Activated CD4-positive, alpha-beta T cell treated with anti-CD3 and anti-CD28 coated beads, Interleukin-2, Interleukin-6, amounts not matched to agents 100 ng/mL and 50 ng/mL, durations not matched to agents 16 hours and 8 hours (primary cell): ENCODE data around the gene ZBTB20.

Experiments used
- DNase-seq: peaks from one replicate; pipeline ENCODE4 v3.0.0-alpha.2; 2020

The ZBTB20 gene

GRCh38 chr3:114452256-114452655 lies 694.8 kb downstream of the ZBTB20 start:
- no peak for DNase-seq

- DNase-seq: no peak
Observed at GRCh38 chr3:114451561-114452018, 695.5 kb downstream of the ZBTB20 start.

DNA sequence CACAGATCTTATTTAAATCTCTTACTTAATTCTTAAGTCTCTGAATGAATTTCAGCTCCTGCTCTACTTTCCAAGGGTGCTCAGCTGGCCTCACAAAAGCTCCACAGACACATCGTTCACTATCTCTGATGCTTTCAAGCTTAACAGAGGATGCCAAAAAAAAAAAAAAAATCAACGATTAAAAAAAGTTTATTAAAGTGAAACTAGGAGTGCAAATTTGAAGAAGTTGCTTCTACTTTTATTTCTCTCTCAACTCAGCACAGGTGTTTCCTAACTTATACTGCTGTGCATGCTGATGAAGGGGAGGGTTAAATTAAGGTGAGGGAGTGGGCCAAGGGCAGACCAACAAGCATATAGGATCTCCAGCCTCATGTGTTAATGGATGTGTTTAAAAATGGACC lies 696.0 kb downstream of the ZBTB20 start:
- no peak for DNase-seq

DNA sequence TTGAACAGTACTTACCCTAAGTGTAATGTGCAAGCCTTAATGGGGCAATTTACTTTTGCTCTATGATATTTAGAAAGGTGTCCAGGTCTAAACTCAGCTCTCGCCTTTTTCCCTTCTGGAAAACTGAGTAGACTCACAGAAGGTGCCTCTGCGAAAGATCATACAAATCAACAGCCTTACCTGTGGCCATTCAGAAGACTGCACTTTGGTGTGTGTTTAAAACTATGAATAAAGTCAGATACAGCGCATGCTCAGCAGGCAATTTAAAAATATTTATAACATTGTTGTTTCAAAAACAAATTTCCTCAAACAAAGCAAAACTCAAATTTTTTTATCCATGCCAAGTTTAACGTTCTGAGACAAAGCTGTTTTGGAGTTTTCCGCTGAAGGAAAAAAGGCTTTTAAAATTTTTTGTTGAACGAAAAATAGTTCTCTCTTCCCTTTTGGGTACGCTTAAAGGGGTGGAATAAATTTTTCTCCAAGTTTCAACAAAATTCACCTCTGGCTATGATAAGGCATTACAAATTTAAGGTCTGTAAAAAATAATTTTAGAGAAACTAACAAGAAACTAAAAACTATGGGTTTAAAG lies 697.0 kb downstream of the ZBTB20 start:
- DNase-seq: no peak

DNA sequence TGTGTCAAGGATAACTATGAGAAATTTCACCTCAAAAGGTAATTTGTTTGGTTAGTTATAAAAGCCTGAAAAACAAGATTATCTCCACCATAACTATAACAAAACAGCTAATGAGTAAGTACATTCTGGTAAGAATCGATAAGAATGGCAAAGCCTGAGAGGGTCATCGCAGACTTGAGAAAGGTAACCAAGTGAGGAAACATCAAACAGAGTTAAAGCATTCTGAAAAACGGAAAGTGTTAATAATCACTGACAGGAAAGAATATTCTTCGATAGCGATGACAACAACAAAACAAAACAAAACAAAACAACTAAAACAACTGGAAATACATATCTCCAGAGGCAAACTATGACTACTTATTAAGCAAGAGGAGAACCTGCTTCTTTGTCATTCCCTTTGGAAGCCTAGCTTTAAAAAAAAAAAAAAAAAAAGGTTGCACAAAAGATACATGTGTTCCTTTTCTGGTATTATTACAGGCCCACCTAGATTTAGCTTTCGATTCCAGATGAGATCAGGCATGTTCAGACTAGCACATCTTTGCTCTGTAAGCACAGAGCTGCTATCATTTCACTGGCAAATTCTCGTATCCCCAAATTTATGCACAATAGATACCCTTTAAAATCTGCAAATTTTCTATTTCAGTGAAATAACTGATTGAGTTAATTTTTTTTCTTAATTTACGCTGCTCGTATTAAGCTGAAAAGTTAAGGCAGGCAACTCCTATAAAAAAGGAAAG lies 697.6 kb downstream of the ZBTB20 start:
- DNase-seq: no peak

DNA sequence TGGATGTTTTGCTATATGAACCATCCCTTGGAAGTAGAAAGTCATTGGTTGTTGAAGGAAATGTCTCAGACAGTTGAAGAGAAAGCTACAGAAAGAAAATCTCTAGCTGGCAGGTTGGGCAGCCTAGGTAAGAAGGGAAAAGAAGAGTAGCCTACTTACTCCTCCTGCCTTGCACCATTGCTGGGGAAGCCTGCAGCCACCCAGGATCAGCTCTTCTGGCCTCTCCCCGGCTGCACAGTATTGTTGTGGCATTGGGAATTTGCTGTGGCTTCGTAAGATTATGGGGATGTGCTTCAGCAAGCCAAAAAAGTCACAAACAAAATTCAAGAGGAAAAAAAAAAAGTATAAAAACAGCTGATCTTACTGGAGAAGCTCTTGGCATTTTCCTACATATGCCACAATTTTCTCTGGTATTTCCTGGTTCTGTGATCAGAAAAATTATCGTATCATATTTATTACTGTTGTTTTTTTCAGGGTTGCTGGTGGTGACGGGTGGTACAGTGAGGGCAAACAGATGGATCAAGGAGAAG lies 699.1 kb downstream of the ZBTB20 start:
- no peak for DNase-seq

DNA sequence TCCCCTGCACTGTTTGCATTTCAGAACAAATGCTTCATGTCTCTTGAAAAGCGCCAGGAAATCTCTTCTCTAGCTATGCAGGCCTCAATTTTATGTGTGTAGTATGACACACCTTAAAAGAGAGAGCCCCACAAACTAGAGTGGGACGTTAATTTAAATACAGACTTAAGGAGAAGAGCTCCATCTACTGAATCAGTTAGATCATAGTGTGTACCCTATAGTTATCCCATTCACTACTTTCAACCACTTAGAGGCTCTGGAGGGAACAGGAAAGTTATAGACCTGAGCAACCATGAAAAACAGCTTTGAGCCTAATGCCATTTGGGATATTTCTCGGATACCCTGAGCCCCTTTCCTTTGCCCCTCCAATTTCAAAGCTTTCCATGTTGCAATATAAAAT lies 699.5 kb downstream of the ZBTB20 start:
- no peak for DNase-seq

GRCh38 chr3:114446600-114446999 lies 700.5 kb downstream of the ZBTB20 start:
- no peak for DNase-seq

- DNase-seq: no peak
Observed at GRCh38 chr3:114445233-114445632, 701.9 kb downstream of the ZBTB20 start.

DNA sequence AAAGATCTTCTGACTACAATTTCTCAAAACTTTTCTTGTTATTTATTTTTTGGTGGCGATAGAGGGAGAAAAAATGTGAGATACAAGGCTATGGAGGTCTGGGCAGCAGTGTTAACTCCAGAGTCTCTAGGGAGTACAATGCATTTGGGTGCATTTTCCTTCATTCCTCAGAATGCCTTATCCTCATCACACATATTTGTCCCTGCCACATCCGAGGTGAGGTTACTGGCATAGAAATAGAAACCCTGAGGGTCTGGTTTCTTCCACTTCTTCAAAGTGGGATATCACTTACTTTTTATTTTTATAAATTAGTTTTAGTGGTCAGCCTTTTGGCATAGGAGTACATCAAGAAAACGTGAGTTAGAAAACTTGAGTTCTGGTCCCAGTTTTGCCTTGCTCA lies 702.9 kb downstream of the ZBTB20 start:
- no peak for DNase-seq

GRCh38 chr3:114442246-114442645 lies 704.8 kb downstream of the ZBTB20 start:
- DNase-seq: no peak

DNA sequence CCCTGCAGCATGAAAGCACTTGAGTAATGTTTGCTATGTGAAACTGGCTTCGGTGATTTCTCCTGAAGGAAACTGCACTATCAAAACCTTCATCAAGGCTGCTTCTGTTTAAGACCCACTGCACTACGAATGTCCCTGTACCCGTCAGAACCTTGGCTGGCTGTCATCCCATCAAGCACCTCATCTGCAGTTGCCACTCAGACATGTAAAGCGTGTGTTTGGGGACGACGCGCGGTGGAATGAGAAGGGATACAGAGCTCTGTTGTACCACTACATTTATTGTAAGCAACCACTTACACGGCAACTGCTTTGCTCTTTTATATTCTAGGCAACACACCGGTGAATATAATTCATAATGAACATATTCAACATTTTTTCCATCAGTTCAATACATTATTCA lies 705.7 kb downstream of the ZBTB20 start:
- no peak for DNase-seq

GRCh38 chr3:114440700-114441099 lies 706.4 kb downstream of the ZBTB20 start:
- DNase-seq: no peak

- DNase-seq: no peak
Observed at GRCh38 chr3:114439284-114439683, 707.8 kb downstream of the ZBTB20 start.

GRCh38 chr3:114437897-114438296 lies 709.2 kb downstream of the ZBTB20 start:
- DNase-seq: no peak

- DNase-seq: no peak
Observed at GRCh38 chr3:114436182-114436581, 710.9 kb downstream of the ZBTB20 start.

DNA sequence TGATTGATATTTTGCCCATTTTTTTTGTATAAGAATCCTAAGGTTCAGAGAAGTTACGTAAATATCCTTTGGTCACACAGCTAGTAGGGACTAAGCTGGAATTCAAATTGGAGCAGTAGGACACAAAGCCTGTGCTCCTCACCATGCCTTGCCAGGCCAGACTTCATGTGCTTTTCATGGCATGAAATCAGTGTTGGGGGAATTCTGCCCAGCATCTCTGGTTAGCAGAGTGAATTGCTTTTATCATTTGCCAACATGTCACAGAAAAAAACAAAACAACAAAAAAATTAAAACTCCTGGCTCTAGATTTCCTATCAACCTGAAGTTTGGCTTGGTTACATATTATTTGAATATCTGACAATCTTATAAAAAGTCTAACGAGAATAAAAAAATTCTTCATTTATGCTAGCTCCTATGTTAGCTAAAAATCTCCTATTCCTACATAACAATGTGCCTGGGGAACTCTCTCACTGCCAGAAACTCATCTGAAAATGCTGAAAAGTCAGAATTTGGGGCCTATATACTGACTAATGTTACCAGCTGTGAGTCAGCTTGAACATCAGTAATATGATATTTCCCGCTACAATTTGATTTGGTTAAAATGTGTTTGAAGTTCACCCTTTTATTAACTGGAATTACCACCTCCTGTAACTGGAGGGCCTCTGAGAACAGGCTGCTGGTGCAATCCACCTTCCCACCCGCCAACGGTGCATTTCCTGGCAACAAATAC lies 711.5 kb downstream of the ZBTB20 start:
- DNase-seq: no peak

DNA sequence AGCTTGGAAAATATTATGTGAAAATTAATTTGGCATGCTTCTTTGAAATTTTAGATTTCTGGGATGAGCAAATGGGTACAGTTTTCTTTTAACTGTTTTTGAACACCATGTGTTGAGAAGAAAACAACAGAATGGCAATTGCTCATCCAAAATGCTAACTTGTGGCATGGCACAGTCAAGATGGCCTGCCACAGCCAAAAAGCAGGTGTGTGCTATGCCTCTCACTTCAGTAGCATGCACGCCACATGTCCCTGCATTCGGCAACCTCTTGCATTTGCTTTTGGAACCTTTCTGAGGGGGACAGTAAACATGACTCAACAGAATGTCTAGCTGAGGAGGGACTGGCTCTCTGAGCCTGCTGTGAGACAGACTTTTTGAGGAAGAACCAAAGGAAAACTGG lies 714.8 kb downstream of the ZBTB20 start:
- DNase-seq: no peak

DNA sequence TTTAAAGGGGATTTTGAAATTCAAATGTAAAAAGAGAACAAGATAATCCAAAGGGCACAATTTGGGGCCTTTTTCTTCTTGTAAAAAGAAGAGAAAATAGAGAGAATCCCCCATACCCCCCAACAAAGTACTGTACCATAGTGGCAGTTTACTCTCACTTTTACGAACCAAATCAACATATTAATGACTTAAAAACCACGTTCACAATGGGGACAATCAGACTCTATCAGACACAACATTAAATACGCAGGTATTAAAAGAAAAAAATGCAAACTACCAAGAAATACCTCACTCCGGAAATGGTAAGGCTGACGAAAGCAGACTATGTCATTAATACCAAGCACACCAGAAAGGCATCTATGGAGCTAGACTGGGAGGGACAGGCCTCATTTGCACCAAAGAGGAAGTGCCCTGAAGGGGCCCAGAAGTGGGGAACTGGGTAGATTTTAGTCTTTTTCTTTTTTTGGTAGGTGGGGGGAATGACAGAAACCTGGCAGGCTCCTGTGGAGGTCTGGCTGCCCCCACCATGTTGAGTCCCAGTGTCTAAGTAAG lies 719.0 kb downstream of the ZBTB20 start:
- no peak for DNase-seq

GRCh38 chr3:114427285-114428043 lies 719.6 kb downstream of the ZBTB20 start:
- DNase-seq: no peak

GRCh38 chr3:114424337-114424736 lies 722.8 kb downstream of the ZBTB20 start:
- DNase-seq: no peak

DNA sequence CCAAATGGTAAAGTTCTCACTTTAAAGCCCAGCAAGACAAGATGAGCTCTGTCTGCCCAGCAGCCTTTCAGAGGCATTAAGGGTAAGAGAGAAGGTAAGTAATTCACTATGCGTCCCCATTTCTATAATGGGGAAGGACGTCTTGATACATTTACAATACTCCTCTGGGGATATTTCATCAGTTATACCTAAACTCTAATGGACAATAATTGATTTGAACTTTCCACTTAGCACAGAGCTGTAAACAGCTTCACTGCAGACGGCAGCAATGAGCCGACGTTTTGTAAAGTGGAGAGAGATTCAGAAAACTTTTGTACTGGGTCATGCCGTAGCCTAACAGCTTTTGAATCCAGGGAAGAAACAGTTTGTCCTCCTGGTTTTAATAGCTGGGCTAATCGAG lies 725.9 kb downstream of the ZBTB20 start:
- no peak for DNase-seq

DNA sequence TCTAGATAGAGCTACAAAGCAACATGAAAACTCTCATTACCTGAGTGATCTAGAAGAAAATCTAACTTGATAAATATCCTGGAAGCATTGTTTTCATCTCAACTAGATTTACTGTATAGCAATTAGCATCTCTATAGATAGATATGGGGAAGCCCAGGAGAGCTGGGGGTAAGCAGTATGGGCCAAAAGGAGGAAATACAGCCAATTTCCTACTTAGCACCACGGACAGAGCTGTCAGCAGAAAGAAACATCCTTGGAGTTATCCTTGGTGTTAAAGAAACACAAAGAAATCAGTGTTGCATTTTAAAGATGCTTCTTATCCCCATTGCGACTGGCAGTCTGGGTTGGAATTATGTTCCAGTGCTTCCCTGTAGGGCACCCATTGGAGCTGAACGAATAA lies 727.0 kb downstream of the ZBTB20 start:
- DNase-seq: no peak
